ENCODE data around the gene BICRA. TPM values are rescaled to one million over a fixed set of nuclear protein-coding genes. Genes with fewer than 3 reads are reported as not detected.
A peak's percentile ranks its signal among the peaks of the same experiment; 100 is the strongest.
"Not testable (repeated sequence)": the region's sequence is repeated elsewhere in the genome, so short reads cannot be mapped to it uniquely, and the experiment has no call there.

Gene BICRA
- total RNA-seq, 2 donors from 2014 or later = 17.0 to 17.9 TPM

- Mint-ChIP-seq H3K4me3 (no peak overlapping the region), H3K4me1 (ENCODE audit: low read depth) (peaks cover 26% of the 10 kb centered on the region), H3K36me3 (ENCODE audit: insufficient read depth in 2 of 2) (no peaks in the 10 kb centered on the region), H3K27ac (no peak overlapping the region), H3K9me3 (no peaks in the 10 kb centered on the region), H3K27me3 (ENCODE audit: low read depth) (peaks cover 35% of the 10 kb centered on the region)
- ATAC-seq (replicated peaks in 1 of 2) (no peak), DNase-seq (no peak)
These were observed 122.0 kb downstream of the BICRA start for GRCh38 chr19:47730910-47731309.

GRCh38 chr19:47735131-47735530 is 126.2 kb downstream of the BICRA start:
- ATAC-seq (replicated peaks in 1 of 2) (no peak), DNase-seq (no peak)
- Mint-ChIP-seq H3K27ac (no peak overlapping the region), H3K9me3 (no peaks in the 10 kb centered on the region), H3K27me3 (ENCODE audit: low read depth) (peaks cover 9% of the 10 kb centered on the region), H3K36me3 (ENCODE audit: insufficient read depth in 2 of 2) (no peaks in the 10 kb centered on the region), H3K4me1 (ENCODE audit: low read depth) (peaks cover 5% of the 10 kb centered on the region), H3K4me3 (no peak overlapping the region)

DNA sequence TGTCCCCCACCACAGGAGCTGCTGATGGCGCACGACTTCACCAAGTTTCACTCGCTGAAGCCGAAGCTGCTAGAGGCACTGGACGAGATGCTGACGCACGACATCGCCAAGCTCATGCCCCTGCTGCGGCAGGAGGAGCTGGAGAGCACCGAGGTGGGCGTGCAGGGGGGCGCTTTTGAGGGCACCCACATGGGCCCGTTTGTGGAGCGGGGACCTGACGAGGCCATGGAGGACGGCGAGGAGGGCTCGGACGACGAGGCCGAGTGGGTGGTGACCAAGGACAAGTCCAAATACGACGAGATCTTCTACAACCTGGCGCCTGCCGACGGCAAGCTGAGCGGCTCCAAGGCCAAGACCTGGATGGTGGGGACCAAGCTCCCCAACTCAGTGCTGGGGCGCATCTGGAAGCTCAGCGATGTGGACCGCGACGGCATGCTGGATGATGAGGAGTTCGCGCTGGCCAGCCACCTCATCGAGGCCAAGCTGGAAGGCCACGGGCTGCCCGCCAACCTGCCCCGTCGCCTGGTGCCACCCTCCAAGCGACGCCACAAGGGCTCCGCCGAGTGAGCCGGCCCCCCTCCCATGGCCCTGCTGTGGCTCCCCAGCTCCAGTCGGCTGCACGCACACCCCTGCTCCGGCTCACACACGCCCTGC is 132.1 kb downstream of the BICRA start:
- Mint-ChIP-seq H3K27me3 (ENCODE audit: low read depth) (no peaks in the 10 kb centered on the region), H3K4me3 (no peak overlapping the region), H3K27ac (no peak overlapping the region), H3K36me3 (ENCODE audit: insufficient read depth in 2 of 2) (peaks cover 0 to 3% of the 10 kb centered on the region in 2 donors), H3K4me1 (ENCODE audit: low read depth) (peaks cover 36% of the 10 kb centered on the region), H3K9me3 (no peaks in the 10 kb centered on the region)
- DNase-seq = no peak
- ATAC-seq (replicated peaks in 1 of 2) = no peak

- Mint-ChIP-seq H3K36me3 (ENCODE audit: insufficient read depth in 2 of 2) (peaks cover 0 to 3% of the 10 kb centered on the region in 2 donors), H3K9me3 (no peaks in the 10 kb centered on the region), H3K4me3 (peak overlapping the region in 1 of 2 donors; percentile 3), H3K27me3 (ENCODE audit: low read depth) (no peaks in the 10 kb centered on the region), H3K27ac (no peak overlapping the region), H3K4me1 (ENCODE audit: low read depth) (peaks cover 42% of the 10 kb centered on the region)
- ATAC-seq (replicated peaks in 1 of 2) (no peak), DNase-seq (no peak)
These were observed 132.7 kb downstream of the BICRA start for GRCh38 chr19:47741544-47742140.

GRCh38 chr19:47742634-47743033 is 133.7 kb downstream of the BICRA start:
- Mint-ChIP-seq H3K4me3 (peak overlapping the region; percentile 97 to 100), H3K9me3 (no peaks in the 10 kb centered on the region), H3K27ac (no peak overlapping the region), H3K27me3 (ENCODE audit: low read depth) (no peaks in the 10 kb centered on the region), H3K36me3 (ENCODE audit: insufficient read depth in 2 of 2) (peaks cover 0 to 3% of the 10 kb centered on the region in 2 donors), H3K4me1 (ENCODE audit: low read depth) (peaks cover 47% of the 10 kb centered on the region)
- no peak for ATAC-seq (replicated peaks in 1 of 2)
- no peak for DNase-seq

DNA sequence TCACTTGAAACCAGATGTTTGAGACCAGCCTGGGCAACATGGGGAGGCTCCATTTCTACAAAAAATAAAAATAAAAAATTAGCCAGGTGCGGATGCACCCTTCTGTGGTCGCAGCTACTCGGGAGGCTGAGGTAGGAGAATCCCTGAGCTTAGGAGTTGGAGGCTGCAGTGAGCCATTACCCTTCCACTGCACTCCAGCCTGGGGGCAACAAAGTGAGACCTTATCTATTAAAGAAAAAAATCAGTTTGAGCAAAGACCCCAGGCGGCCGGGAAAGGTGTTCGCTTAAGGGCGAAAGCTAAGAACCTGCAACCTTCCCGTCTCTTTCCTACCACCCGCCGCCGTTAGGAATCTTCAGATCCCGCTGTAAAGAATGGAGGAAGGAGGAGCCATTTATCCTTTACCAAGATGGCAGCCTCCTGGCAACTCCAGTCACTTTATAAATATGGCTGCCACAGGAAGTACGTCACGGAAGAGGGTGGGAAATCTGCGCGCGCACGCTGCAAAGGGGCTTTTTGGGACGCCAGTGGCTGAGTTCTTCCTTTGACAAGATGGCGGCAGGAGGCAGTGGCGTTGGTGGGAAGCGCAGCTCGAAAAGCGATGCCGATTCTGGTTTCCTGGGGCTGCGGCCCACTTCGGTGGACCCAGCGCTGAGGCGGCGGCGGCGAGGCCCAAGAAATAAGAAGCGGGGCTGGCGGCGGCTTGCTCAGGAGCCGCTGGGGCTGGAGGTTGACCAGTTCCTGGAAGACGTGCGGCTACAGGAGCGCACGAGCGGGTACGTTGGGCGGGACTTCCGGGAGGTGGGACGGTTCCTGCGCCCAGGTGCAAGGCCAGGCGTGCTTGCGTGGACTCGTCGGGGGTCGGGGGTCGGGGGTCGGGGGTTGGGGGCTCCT is 136.3 kb downstream of the BICRA start, which contains the start of gene NOP53:
TSS of gene NOP53 (plus strand) at position 537 of the 892 bp plus-strand sequence. CDS start at position 551, 14 bp downstream.
- peak within 1 kb of the TSS; percentile 100 for H3K27ac Mint-ChIP-seq
- ATAC-seq (replicated peaks in 1 of 2) (peak; percentile 74 to 76), DNase-seq (peak; percentile 94 to 97)
- peaks cover 9 to 13% of the 10 kb centered on the region in 2 donors for H3K36me3 Mint-ChIP-seq (ENCODE audit: insufficient read depth in 2 of 2)
- H3K9me3 Mint-ChIP-seq = no peaks in the 10 kb centered on the region
- H3K4me3 Mint-ChIP-seq = peak within 1 kb of the TSS; percentile 97 to 100
- H3K4me1 Mint-ChIP-seq (ENCODE audit: low read depth) = peaks cover 64% of the 10 kb centered on the region
- H3K27me3 Mint-ChIP-seq (ENCODE audit: low read depth) = no peaks in the 10 kb centered on the region

GRCh38 chr19:47746129-47746528 is 137.2 kb downstream of the BICRA start:
- H3K27me3 Mint-ChIP-seq (ENCODE audit: low read depth); ATAC-seq (replicated peaks in 1 of 2); DNase-seq; H3K9me3 Mint-ChIP-seq: not testable (repeated sequence)
- H3K27ac Mint-ChIP-seq = peak overlapping the region; percentile 86
- peaks cover 64% of the 10 kb centered on the region for H3K4me1 Mint-ChIP-seq (ENCODE audit: low read depth)
- peaks cover 9 to 16% of the 10 kb centered on the region in 2 donors for H3K36me3 Mint-ChIP-seq (ENCODE audit: insufficient read depth in 2 of 2)
- H3K4me3 Mint-ChIP-seq = peak overlapping the region; percentile 97 to 100

DNA sequence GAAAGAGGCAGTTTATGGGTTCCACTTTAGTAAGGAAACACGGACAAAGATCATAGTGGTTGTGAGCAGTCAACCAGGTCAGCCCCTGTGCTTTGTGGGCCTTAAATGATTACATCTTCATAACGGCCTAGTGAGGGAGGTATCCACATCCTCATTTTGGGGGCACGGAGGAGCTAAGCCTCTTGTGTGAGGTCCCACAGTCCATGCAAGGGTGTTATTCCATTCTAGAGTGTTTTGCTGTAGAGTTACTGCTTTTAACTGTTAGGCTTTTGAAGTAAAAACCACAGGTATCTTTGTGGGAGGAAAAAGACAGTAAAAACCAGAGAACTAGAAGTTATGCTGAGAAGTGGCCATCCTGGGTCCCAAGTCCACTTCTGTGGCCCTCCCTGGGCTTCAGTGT is 140.4 kb downstream of the BICRA start:
- H3K4me3 Mint-ChIP-seq = peak overlapping the region; percentile 25 to 67
- H3K4me1 Mint-ChIP-seq (ENCODE audit: low read depth) = peaks cover 42% of the 10 kb centered on the region
- H3K27me3 Mint-ChIP-seq (ENCODE audit: low read depth) = no peaks in the 10 kb centered on the region
- ATAC-seq (replicated peaks in 1 of 2) (no peak), DNase-seq (no peak)
- peak overlapping the region; percentile 90 for H3K27ac Mint-ChIP-seq
- H3K36me3 Mint-ChIP-seq (ENCODE audit: insufficient read depth in 2 of 2) = peaks cover 9 to 33% of the 10 kb centered on the region in 2 donors
- no peaks in the 10 kb centered on the region for H3K9me3 Mint-ChIP-seq

GRCh38 chr19:47750752-47751151 is 141.8 kb downstream of the BICRA start:
- no peak overlapping the region for H3K4me3 Mint-ChIP-seq
- H3K27me3 Mint-ChIP-seq (ENCODE audit: low read depth) = no peaks in the 10 kb centered on the region
- H3K9me3 Mint-ChIP-seq = no peaks in the 10 kb centered on the region
- H3K27ac Mint-ChIP-seq = no peak overlapping the region
- peaks cover 6 to 33% of the 10 kb centered on the region in 2 donors for H3K36me3 Mint-ChIP-seq (ENCODE audit: insufficient read depth in 2 of 2)
- peaks cover 34% of the 10 kb centered on the region for H3K4me1 Mint-ChIP-seq (ENCODE audit: low read depth)
- DNase-seq (no peak), ATAC-seq (replicated peaks in 1 of 2) (no peak)

GRCh38 chr19:47752440-47753211 is 143.7 kb downstream of the BICRA start:
- Mint-ChIP-seq H3K27me3 (ENCODE audit: low read depth) (no peaks in the 10 kb centered on the region), H3K4me3 (no peak overlapping the region), H3K9me3 (no peaks in the 10 kb centered on the region), H3K27ac (no peak overlapping the region), H3K4me1 (ENCODE audit: low read depth) (peaks cover 22% of the 10 kb centered on the region), H3K36me3 (ENCODE audit: insufficient read depth in 2 of 2) (peaks cover 6 to 37% of the 10 kb centered on the region in 2 donors)
- DNase-seq (no peak), ATAC-seq (replicated peaks in 1 of 2) (no peak)
